Stomach (tissue), 9 donors: Measurements from ENCODE around the gene GMDS. TPM values are rescaled to one million over a fixed set of nuclear protein-coding genes. Genes with fewer than 3 reads are reported as not detected.

ENCODE experiments used
- DNase-seq, 2 donors: peaks; one replicate each; pipeline versions ENCODE4 v3.0.0 to v3.0.0-alpha.2; 2013 to 2019
- H3K27ac ChIP-seq, 5 donors: fragments of 200-600 bp in 4 of 5; sonication (generic) in 4 of 5; one replicate each; pipeline ENCODE4 v1.5.1; 2013 to 2019; ENCODE audit warnings: mild to moderate bottlenecking in 1 of 5, moderate library complexity in 1 of 5
- H3K27me3 ChIP-seq, 3 donors: fragments of 200-600 bp; sonication (generic); one replicate each; pipeline ENCODE4 v1.5.1; 2017 to 2019; ENCODE audit warnings: mixed run types in 1 of 3
- H3K36me3 ChIP-seq, 4 donors: fragments of 200-600 bp; sonication (generic); 1 replicate in 3 of 4; 2 replicates in 1 of 4; pipeline ENCODE4 v1.5.1; 2016 to 2019
- H3K4me1 ChIP-seq, 4 donors: fragments of 200-600 bp; sonication (generic); one replicate each; pipeline ENCODE4 v1.5.1; 2016 to 2019
- H3K4me3 ChIP-seq, 4 donors: fragments of 200-600 bp; sonication (generic) in 3 of 4; one replicate each; pipeline ENCODE4 v1.5.1; 2016 to 2019; ENCODE audit warnings: mild to moderate bottlenecking in 1 of 4
- H3K9me3 ChIP-seq, 4 donors: fragments of 200-600 bp; sonication (generic); one replicate each; pipeline ENCODE4 v1.5.1; 2016 to 2019
- CTCF ChIP-seq, 7 experiments: fragments of 450-650 bp in 4 of 7; fragments of 200-600 bp in 3 of 7; sonication (generic) in 3 of 7; IDR thresholded peaks; one replicate each; pipeline ENCODE4 v1.5.1; 2016 to 2019; ENCODE audit warnings: antibody characterized with exemption in 7 of 7, control low read depth in 2 of 7, mild to moderate bottlenecking in 1 of 7
- EP300 ChIP-seq: sonication (generic); formaldehyde crosslinking; IDR thresholded peaks from one replicate; pipeline ENCODE4 v1.6.1; 2017; ENCODE audit warnings: antibody characterized with exemption
- POLR2A ChIP-seq, 4 donors: fragments of 450-650 bp; IDR thresholded peaks; one replicate each; pipeline ENCODE4 v1.6.1; 2016; ENCODE audit warnings: antibody characterized with exemption in 4 of 4, control low read depth in 2 of 4, mild to moderate bottlenecking in 1 of 4, moderate library complexity in 1 of 4
- POLR2AphosphoS5 ChIP-seq, 3 donors: sonication (generic); formaldehyde crosslinking; IDR thresholded peaks; one replicate each; pipeline ENCODE4 v1.6.1; 2016; ENCODE audit warnings: antibody characterized with exemption in 3 of 3
- WGBS, 5 donors: extraction: QIAGEN DNeasy Blood & Tissue Kit in 3 of 5; methylation state at CpG; one replicate each; pipeline versions ENCODE4 v1.1.5 to v1.1.7; 2013 to 2018; 5-methylcytosine and 5-hydroxymethylcytosine counted together
- intact Hi-C: fragments of 100-400 bp; cut with DNase I; formaldehyde crosslinking; loops from one replicate; pipeline ENCODE4 v1.15.1; 2023; ENCODE audit warnings: low total_unique reads
- polyA plus RNA-seq, 3 donors: library from polyadenylated mRNA; stranded (reverse); fragments of 200-250 nt; gene quantifications; one replicate each; pipeline ENCODE4 v1.2.3, GENCODE V29; 2013
- total RNA-seq, 5 donors: library from RNA; depleted of rRNA; stranded (reverse); fragments of >200 nt; gene quantifications; one replicate each; pipeline versions ENCODE4 v1.1.0 to v1.2.3, GENCODE V29; 2014 to 2016
- donor health status: healthy with polysubstance abuse.
- donor health status: Bipolar disorder and iron deficiency.
- donor health status: healthy.

Gene GMDS
- total and polyA plus RNA-seq, 8 donors = 83.7 to 262 (median 121) TPM

GRCh38 chr6:1591926-1592325 lies 653.5 kb downstream of the GMDS start:
- Histone ChIP-seq H3K4me1 (peaks cover 0 to 9% (median 6%) of the 10 kb centered on the region in 4 donors), H3K4me3 (no peak overlapping the region), H3K27ac (no peak overlapping the region), H3K27me3 (peaks cover 2 to 51% (median 23%) of the 10 kb centered on the region in 3 donors), H3K9me3 (no peaks in the 10 kb centered on the region), H3K36me3 (no peaks in the 10 kb centered on the region)
- TF ChIP-seq CTCF (IDR thresholded peaks at IDR 0.05) (no peak), EP300 (no peak), POLR2AphosphoS5 (IDR thresholded peaks at IDR 0.05) (no peak), POLR2A (IDR thresholded peaks at IDR 0.05) (no peak)
- intact Hi-C loops = loop anchor here (10.0 kb wide), 1 partner anchor 1163 kb away; the partner anchor contains the start of gene MYLK4
- 84 to 93% (median 90%) methylated on average over 6 of the region's 6 CpGs for WGBS, 5 donors
- DNase-seq = no peak

GRCh38 chr6:1591243-1591642 lies 654.2 kb downstream of the GMDS start:
- Histone ChIP-seq H3K4me1 (peaks cover 0 to 5% (median 5%) of the 10 kb centered on the region in 4 donors), H3K36me3 (no peaks in the 10 kb centered on the region), H3K27me3 (peaks cover 2 to 47% (median 20%) of the 10 kb centered on the region in 3 donors), H3K4me3 (no peak overlapping the region), H3K9me3 (no peaks in the 10 kb centered on the region), H3K27ac (no peak overlapping the region)
- DNase-seq = no peak
- 88 to 94% (median 92%) methylated on average over 5 of the region's 5 CpGs for WGBS, 5 donors
- intact Hi-C loops = loop anchor here (10.0 kb wide), 1 partner anchor 1164 kb away; the partner anchor contains the start of gene MYLK4
- TF ChIP-seq CTCF (IDR thresholded peaks at IDR 0.05) (no peak), POLR2A (IDR thresholded peaks at IDR 0.05) (no peak), POLR2AphosphoS5 (IDR thresholded peaks at IDR 0.05) (no peak), EP300 (no peak)

GRCh38 chr6:1590580-1590979 lies 654.8 kb downstream of the GMDS start:
- DNase-seq = no peak
- no peaks in the 10 kb centered on the region for H3K4me1 ChIP-seq
- H3K4me3 ChIP-seq = no peak overlapping the region
- peaks cover 2 to 41% (median 16%) of the 10 kb centered on the region in 3 donors for H3K27me3 ChIP-seq
- no peaks in the 10 kb centered on the region for H3K9me3 ChIP-seq
- H3K27ac ChIP-seq = no peak overlapping the region
- no peaks in the 10 kb centered on the region for H3K36me3 ChIP-seq
- TF ChIP-seq EP300 (no peak), POLR2AphosphoS5 (IDR thresholded peaks at IDR 0.05) (no peak), POLR2A (IDR thresholded peaks at IDR 0.05) (no peak), CTCF (IDR thresholded peaks at IDR 0.05) (no peak)
- 87 to 94% (median 91%) methylated on average over 9 of the region's 9 CpGs for WGBS, 5 donors
- intact Hi-C loops = loop anchor here (10.0 kb wide), 1 partner anchor 1164 kb away; the partner anchor contains the start of gene MYLK4

GRCh38 chr6:1589208-1589607 lies 656.2 kb downstream of the GMDS start:
- Histone ChIP-seq H3K4me3 (no peak overlapping the region), H3K27ac (no peak overlapping the region), H3K36me3 (no peaks in the 10 kb centered on the region), H3K9me3 (no peaks in the 10 kb centered on the region), H3K4me1 (no peaks in the 10 kb centered on the region), H3K27me3 (peaks cover 2 to 27% (median 3%) of the 10 kb centered on the region in 3 donors)
- intact Hi-C loops = no loop called here
- DNase-seq = no peak
- TF ChIP-seq POLR2AphosphoS5 (IDR thresholded peaks at IDR 0.05) (no peak), POLR2A (IDR thresholded peaks at IDR 0.05) (no peak), EP300 (no peak), CTCF (IDR thresholded peaks at IDR 0.05) (no peak)
- WGBS, 5 donors = 32 to 58% (median 44%) methylated on average over 6 of the region's 6 CpGs
